ENCODE measurements around the gene DOCK10.

The DOCK10 gene

GRCh38 chr2:224816816-224817215 is 225.5 kb downstream of the DOCK10 start:
- DNase-seq = no peak

DNA sequence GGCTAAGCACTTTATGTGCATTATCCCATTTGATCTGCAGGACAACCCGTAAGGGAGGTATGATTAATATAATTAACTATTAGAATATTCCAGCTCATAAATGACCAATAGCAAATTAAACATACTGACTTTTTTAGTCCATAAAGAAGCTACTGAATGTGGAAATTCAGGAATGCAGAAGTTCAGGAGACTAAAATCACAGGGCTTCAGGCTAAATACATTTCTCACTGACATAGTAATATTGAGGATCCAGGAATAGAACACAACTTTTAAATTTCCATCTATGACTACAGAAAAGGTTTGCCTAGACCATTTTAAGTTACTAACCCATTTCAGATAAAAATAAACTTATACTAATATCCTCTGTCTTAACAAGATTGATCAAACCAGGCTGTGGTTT is 228.7 kb downstream of the DOCK10 start:
- no peak for DNase-seq

GRCh38 chr2:224807153-224807964 is 234.9 kb downstream of the DOCK10 start:
- DNase-seq = no peak

GRCh38 chr2:224803930-224804329 is 238.3 kb downstream of the DOCK10 start:
- DNase-seq = no peak

- DNase-seq = no peak
Measured at GRCh38 chr2:224802407-224802806, 239.9 kb downstream of the DOCK10 start.

- DNase-seq = no peak
Measured at GRCh38 chr2:224801360-224801759, 240.9 kb downstream of the DOCK10 start.

- no peak for DNase-seq
Measured at GRCh38 chr2:224799691-224800090, 242.6 kb downstream of the DOCK10 start.

- DNase-seq = no peak
Measured at GRCh38 chr2:224798180-224798579, 244.1 kb downstream of the DOCK10 start.

DNA sequence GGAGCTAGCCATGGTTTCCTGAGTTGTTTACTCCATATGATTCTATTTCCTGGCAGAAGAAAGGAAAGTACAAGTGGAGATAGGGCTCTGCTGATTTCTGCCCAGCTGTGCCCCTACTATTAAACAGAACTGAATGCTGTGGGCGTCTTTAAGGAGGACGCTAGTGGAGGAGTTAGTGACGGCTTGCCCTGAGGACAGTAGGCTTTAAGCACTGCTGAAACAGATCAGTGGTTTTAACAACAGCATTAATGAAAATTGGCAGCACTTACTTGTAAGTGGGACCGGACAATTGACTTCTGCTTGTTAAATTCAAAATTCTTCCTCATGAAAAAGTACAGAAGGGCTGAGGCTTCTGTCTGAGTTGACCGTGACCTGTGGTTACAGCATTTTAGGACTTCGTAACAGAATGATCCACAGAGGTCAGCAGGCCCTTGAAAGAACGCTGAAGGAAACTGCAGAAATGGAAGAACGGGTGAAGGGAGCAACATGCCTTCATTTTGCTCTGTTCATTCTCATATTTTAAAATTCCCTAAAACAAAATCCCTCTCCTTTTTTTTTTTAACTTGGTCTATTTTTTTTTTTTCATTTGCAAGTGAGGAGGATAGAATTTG is 245.5 kb downstream of the DOCK10 start:
- DNase-seq = no peak

- no peak for DNase-seq
Measured at GRCh38 chr2:224793946-224794345, 248.3 kb downstream of the DOCK10 start.

DNA sequence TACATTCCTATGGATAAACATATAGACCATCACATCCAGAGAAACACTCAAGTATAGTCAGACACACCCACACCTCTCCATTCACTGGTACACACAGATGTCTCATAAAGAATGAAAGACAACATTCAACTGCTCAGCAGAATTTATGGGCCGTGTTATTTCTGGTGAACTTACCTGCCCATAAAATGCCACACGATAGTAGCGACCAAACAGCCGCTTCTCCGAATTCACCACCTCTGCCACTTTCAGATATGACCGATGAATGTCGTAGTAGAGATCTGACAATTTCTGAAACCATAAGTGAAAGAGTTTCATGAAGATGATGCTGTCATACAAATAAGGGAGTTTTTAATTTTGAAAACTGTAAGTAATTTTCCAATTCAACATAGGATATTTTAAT is 255.4 kb downstream of the DOCK10 start:
- no peak for DNase-seq

- DNase-seq = no peak
Measured at GRCh38 chr2:224781400-224781799, 260.9 kb downstream of the DOCK10 start.

- no peak for DNase-seq
Measured at GRCh38 chr2:224780823-224781222, 261.4 kb downstream of the DOCK10 start.

DNA sequence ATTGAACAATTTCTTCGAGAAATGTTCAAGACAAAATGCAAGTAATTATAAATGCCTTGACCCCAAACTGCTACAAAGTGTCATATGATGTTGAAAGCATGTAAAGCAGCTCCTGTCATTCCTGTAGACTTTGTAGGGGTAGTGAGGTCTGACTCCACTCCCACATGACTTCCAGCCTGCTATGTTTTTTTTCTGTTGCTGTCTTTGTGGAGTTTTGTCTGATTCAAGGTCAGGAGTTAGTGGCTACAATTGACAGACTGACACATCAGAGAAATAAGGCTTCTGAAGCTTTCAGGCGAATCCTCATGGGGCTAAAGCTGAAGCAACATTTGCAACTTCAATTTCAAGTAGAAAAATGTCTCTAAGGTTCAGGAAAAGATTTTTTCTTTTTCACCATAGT is 262.2 kb downstream of the DOCK10 start:
- no peak for DNase-seq

GRCh38 chr2:224778474-224778877 is 263.8 kb downstream of the DOCK10 start:
- DNase-seq = no peak

DNA sequence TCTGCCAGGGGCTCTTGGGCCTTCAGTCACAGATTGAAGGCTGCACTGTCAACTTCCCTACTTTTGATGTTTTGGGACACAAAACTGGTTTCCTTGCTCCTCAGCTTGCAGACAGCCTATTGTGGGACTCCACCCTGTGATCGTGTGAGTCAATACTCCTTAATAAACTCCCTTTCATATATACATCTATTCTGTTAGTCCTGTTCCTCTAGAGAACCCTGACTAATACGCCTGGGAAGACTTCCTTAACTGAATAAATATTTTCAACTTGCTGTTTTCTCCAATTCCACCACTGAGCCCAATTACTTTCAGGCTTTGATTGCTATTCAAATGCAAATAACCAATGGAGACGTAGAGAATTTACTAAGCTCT is 264.7 kb downstream of the DOCK10 start:
- no peak for DNase-seq

GRCh38 chr2:224776795-224777558 is 265.3 kb downstream of the DOCK10 start:
- DNase-seq = no peak

- DNase-seq = no peak
Measured at GRCh38 chr2:224775647-224776046, 266.6 kb downstream of the DOCK10 start.

GRCh38 chr2:224774735-224775134 is 267.5 kb downstream of the DOCK10 start:
- no peak for DNase-seq

DNA sequence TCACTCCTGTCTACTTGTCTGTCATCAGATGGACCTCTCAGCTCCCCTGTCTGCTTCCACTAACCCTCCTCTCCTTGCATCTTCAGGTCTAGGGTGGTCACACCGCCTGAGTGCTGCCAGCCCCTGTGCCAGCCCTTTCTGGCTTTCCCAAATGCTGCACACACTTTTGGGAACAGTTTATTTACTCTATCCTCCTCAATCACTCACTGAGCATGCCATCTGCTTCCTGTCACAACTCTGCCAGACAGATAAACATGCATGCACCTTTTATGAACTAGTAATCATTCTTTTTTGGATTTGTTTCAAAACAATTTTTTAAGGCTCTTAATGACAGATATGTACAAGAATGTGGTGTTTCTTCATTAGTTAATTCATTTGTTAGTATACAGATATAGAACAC is 269.8 kb downstream of the DOCK10 start:
- DNase-seq = no peak

- DNase-seq = no peak
Measured at GRCh38 chr2:224769489-224769888, 272.8 kb downstream of the DOCK10 start.

DNA sequence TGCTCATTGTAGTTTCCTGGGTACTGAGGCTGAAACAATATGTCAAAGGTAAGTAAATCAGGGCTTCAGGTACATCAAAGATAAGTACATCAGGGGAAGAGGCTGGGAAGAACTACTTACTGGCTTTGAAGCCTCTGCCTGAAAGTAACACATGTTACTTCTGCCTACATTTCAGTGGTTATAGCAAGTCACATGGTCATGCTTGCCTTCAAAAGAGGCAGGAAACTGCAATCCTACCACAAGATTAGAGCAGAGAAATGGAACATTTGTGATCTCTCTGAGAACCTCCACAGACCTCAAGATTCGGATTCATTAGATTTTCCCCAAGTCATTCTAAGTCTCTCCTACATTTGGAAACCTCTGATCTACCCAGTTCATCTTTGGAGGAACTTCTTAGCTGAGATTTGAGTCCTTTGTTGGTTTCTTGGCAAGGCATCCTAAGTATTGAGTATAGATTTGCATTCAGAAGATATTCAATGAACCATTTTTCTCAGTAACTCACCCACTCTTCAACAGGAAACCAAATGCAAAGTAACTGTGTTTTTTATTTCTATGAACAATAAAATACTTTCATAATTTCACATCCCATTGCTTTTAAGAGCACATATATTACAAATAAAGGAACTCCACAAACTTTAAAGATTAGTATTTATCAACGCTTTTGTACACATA is 277.6 kb downstream of the DOCK10 start:
- no peak for DNase-seq

- DNase-seq = no peak
Measured at GRCh38 chr2:224757934-224758548, 284.2 kb downstream of the DOCK10 start.

Measured in SIG-M5 (cell line).